ENCODE results near the gene S1PR1.

- TF ChIP-seq CTCF (IDR thresholded peaks at IDR 0.05 in 4 of 5, conservative IDR thresholded peaks at IDR 0.05 in 1 of 5) (no peak), POLR2A (IDR thresholded peaks at IDR 0.05) (no peak)
Observed at GRCh38 chr1:101237229-101237837, 514 bp downstream of the S1PR1 start.

Data from gastrocnemius medialis (tissue), 4 donors.